ENCODE data around the gene CNTN5.

CNTN5 gene

DNA sequence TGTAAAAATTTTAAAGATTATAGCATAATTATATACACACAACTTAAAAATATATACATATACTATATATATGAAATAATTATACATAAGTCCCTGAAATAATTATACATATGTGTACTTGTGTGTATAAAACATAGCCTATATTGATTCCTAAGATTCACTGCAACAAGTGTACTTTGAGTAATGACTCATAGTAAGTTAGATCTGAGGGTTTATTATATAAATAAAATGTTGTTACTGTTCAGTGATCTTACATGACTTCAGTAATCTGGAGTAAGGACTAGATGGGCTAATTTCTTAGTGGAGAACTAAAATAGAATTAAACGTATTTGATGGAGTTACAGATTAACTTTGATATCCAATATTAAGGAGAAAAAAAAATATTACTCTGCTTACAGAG, 350.5 kb downstream of the CNTN5 start:
- no peak for DNase-seq (ENCODE audit: low read depth in 1 of 2, low spot score in 1 of 2)

- no peak for DNase-seq (ENCODE audit: low read depth in 1 of 2, low spot score in 1 of 2)
These were observed 355.7 kb downstream of the CNTN5 start for GRCh38 chr11:99376463-99376862.

- DNase-seq (ENCODE audit: low read depth in 1 of 2, low spot score in 1 of 2), result no peak
These were observed 363.0 kb downstream of the CNTN5 start for GRCh38 chr11:99383648-99384245.

DNA sequence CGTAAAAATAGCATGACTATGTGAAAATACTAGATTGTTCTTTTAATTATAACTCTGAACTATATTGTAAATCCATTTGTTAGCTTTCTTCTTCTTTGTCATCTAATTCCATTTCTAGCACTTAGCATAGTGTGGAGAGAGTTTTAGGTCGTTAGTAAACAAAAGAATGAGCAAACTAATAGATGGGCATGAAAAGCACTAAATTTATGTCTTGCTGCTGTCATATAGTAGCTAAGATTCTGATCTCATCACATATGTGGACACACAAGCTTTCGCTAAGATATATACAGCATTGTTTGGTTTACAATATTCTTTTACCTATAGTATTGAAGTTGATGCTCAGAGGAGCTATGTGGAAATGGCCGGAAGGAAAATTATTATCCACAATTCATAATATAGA, 370.5 kb downstream of the CNTN5 start:
- no peak for DNase-seq (ENCODE audit: low read depth in 1 of 2, low spot score in 1 of 2)

GRCh38 chr11:99406345-99406744, 385.6 kb downstream of the CNTN5 start:
- no peak for DNase-seq (ENCODE audit: low read depth in 1 of 2, low spot score in 1 of 2)

GRCh38 chr11:99410636-99411035, 389.9 kb downstream of the CNTN5 start:
- no peak for DNase-seq (ENCODE audit: low read depth in 1 of 2, low spot score in 1 of 2)

DNA sequence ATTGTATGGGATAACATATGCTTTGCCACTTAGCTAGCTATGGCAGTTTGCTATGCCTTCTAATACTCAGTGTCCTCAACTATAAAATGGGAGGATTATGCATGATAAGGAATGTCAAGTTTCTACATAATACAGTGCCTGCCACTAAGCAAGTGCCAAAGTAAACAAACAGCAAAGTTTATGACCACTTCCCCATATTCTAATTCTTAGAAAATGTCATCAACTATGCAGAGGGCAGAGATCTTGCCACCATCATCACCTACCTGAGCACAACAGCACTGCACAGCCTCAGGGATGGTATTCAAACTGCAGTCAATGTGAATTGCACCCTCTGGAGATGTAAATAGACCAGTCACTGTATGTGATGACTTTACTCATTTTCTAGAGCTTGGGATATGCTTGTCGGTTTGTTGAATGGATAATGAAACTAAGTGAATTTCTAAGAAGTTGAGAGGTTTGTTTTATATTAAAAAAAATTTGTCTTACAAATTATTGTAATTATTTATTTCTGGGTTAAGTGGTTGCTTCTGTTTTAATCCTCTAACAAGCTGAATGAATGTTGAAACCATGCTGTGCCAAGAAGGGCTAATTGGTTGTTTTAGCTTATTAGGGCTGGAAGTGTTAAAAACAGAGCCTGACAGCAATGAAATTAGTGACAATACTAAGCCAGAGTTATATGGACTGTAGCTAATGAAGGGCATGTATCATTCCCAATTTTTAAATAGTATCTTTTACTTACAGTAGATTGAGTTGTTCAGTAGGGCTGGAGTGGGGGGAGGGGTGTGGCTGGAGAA, 398.4 kb downstream of the CNTN5 start:
- no peak for DNase-seq (ENCODE audit: low read depth in 1 of 2, low spot score in 1 of 2)

DNA sequence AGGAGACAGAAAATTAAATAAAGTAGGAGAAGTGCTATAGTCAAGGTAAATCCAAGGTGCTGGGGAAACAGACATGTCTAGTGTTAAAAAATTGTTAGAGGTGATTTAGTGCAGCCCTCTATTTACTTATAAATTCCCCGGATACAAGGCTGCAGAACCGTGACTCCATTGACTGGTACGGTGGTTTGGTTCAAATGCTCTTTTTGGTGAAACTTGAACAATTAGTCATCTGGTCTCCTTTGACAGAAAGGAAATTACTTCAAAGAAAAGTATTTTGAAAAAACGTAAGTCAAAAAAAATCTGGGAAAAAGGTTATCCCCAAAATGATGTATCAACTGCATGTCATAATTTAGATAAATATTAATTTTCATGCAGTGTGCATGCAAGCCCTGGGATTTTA, 399.2 kb downstream of the CNTN5 start:
- no peak for DNase-seq (ENCODE audit: low read depth in 1 of 2, low spot score in 1 of 2)

DNA sequence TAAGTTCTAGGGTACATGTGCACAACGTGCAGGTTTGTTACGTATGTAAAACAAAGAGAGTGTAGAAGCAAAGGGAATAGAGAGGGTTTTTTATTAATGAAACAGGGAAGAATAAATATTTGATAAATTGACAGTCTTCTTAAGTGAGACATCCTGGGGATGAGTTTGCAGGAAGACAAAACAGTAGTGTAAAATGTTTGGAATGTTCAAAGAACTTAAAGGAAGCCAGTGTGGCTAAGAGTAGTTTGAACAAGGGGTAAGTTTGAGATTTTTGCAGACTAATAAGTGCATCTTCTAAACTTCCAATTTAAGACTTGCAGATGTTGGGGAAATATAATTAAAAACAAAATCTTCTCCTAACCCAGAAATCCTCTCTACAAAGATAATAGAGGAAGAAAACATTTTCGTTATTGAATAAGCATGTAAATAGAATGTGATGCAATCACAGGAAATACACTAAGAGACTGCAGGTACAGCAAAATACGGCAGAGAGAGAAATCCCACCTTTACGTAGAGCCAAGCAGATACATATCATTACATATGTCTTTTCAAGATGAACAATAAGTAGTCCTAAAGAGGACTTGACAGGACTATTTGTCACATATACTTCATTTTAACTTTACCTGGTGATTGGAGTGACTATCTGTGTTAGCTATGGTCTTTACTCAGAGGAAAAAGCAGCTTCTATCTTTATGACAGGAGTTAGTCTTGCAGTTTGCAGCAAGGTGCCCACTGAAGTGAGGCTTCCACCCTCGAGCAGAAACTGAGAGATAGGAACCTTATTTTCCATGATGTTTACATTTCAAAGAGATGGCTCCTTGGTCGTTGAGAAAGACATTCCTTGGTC, 402.1 kb downstream of the CNTN5 start:
- DNase-seq (ENCODE audit: low read depth in 1 of 2, low spot score in 1 of 2), result no peak

- DNase-seq (ENCODE audit: low read depth in 1 of 2, low spot score in 1 of 2), result no peak
These were observed 402.8 kb downstream of the CNTN5 start for GRCh38 chr11:99423428-99423983.

- no peak for DNase-seq (ENCODE audit: low read depth in 1 of 2, low spot score in 1 of 2)
These were observed 403.8 kb downstream of the CNTN5 start for GRCh38 chr11:99424313-99425084.

GRCh38 chr11:99425596-99425995, 404.8 kb downstream of the CNTN5 start:
- no peak for DNase-seq (ENCODE audit: low read depth in 1 of 2, low spot score in 1 of 2)

DNA sequence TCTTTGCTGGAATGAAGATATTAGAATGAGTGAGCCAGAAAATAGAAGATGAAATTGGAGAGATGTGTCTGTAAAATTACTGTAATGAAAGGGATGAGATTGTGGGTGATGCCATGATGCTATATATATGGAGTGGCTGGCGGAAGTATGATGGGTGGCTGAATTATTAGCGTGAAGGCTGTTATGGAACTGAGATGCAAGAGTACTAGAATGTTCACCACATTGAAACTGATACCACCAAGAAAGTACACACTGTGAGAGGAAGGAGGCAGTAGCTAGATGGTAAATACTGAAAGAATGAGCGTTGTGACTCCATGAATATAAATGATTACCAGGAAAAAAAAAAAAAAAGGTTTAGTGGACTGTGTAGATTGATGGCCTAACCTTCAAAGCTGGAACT, 411.9 kb downstream of the CNTN5 start:
- DNase-seq (ENCODE audit: low read depth in 1 of 2, low spot score in 1 of 2), result no peak

- no peak for DNase-seq (ENCODE audit: low read depth in 1 of 2, low spot score in 1 of 2)
These were observed 422.5 kb downstream of the CNTN5 start for GRCh38 chr11:99443276-99443675.

DNA sequence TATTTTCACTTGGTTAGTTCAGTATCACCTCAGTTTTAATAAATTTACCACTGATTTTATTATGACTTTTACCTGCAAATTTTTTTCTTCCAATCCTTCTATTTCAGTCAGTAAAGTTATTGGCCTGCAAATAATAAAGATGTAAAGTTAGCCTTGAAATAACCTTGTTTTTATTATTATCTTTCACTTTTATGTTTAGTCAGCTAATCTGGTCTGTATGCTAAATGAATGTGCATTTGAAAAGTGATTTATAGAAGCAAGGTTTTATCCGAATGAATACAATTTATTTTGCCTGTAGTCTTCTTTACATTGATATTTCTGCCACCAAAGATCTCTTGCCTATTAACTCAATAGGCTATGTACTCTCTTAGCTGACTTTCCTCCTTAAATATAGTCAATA, 425.7 kb downstream of the CNTN5 start:
- DNase-seq (ENCODE audit: low read depth in 1 of 2, low spot score in 1 of 2), result no peak

- no peak for DNase-seq (ENCODE audit: low read depth in 1 of 2, low spot score in 1 of 2)
These were observed 428.6 kb downstream of the CNTN5 start for GRCh38 chr11:99449345-99449744.

GRCh38 chr11:99452075-99452474, 431.3 kb downstream of the CNTN5 start:
- no peak for DNase-seq (ENCODE audit: low read depth in 1 of 2, low spot score in 1 of 2)

GRCh38 chr11:99461913-99462312, 441.2 kb downstream of the CNTN5 start:
- no peak for DNase-seq (ENCODE audit: low read depth in 1 of 2, low spot score in 1 of 2)

- no peak for DNase-seq (ENCODE audit: low read depth in 1 of 2, low spot score in 1 of 2)
These were observed 444.2 kb downstream of the CNTN5 start for GRCh38 chr11:99464985-99465384.

DNA sequence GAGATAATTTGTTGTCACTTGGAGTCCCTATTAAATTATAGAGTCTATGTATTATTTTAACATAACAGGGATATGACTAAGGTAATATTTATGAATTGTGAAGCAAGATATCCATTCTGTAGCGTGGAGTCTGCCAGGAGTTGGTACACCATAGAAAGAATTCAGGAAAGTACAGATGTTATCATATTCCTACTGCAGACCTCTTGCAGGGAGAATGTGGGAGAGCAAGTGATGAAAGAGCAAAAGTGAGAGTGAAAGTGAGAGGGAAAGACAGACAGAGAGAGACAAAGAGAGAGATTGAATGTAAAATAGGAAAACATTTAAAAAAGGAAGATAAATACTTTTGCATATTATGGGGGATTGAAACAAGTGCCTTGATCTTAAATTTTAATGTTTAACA, 468.8 kb downstream of the CNTN5 start:
- no peak for DNase-seq (ENCODE audit: low read depth in 1 of 2, low spot score in 1 of 2)

- no peak for DNase-seq (ENCODE audit: low read depth in 1 of 2, low spot score in 1 of 2)
These were observed 473.3 kb downstream of the CNTN5 start for GRCh38 chr11:99494065-99494464.

Data from activated T-helper 1 cell treated with anti-CD3 and anti-CD28 coated beads, Interleukin-2, amount 50 U/mL, for 16 hours (primary cell).